Progenitor cell of endocrine pancreas (in vitro differentiated cells): ENCODE results near the gene NXPH3. TPM values are rescaled to one million over a fixed set of nuclear protein-coding genes. Genes with fewer than 3 reads are reported as not detected.

Experiments
- DNase-seq: peaks from one replicate; pipeline ENCODE4 v3.0.0; 2021; ENCODE audit warnings: low spot score; ENCODE audit not compliant: unreplicated experiment
- H3K27ac Mint-ChIP-seq: 2 replicates; pipeline ENCODE4 v1.8.0; 2021; ENCODE audit warnings: mild to moderate bottlenecking, moderate library complexity, mixed read lengths
- H3K27me3 Mint-ChIP-seq: 2 replicates; pipeline ENCODE4 v1.8.0; 2021; ENCODE audit warnings: mixed read lengths
- H3K36me3 Mint-ChIP-seq: 2 replicates; pipeline ENCODE4 v1.8.0; 2022; ENCODE audit warnings: mixed read lengths; ENCODE audit not compliant: insufficient read depth
- H3K4me1 Mint-ChIP-seq: 2 replicates; pipeline ENCODE4 v1.8.0; 2021; ENCODE audit warnings: low read depth, mixed read lengths
- H3K4me3 Mint-ChIP-seq: 2 replicates; pipeline ENCODE4 v1.8.0; 2021; ENCODE audit warnings: low read depth, mild to moderate bottlenecking, moderate library complexity, mixed read lengths
- H3K9me3 Mint-ChIP-seq: 2 replicates; pipeline ENCODE4 v1.8.0; 2021; ENCODE audit warnings: low read depth, mixed read lengths
- total RNA-seq: library from RNA; stranded (reverse); gene quantifications from 2 replicates; pipeline ENCODE4 v1.2.1, GENCODE V29; 2021
- TF ChIP-seq, protein P1 (sequence below): fragments of 200-600 bp; sonication (generic); IDR thresholded peaks from one replicate; pipeline ENCODE4 v1.5.0; 2021; ENCODE audit warnings: antibody characterized with exemption, mild to moderate bottlenecking; ENCODE audit not compliant: unreplicated experiment

The NXPH3 gene
- total RNA-seq, 1 donor from 2014 or later, result 0.38 TPM

DNA sequence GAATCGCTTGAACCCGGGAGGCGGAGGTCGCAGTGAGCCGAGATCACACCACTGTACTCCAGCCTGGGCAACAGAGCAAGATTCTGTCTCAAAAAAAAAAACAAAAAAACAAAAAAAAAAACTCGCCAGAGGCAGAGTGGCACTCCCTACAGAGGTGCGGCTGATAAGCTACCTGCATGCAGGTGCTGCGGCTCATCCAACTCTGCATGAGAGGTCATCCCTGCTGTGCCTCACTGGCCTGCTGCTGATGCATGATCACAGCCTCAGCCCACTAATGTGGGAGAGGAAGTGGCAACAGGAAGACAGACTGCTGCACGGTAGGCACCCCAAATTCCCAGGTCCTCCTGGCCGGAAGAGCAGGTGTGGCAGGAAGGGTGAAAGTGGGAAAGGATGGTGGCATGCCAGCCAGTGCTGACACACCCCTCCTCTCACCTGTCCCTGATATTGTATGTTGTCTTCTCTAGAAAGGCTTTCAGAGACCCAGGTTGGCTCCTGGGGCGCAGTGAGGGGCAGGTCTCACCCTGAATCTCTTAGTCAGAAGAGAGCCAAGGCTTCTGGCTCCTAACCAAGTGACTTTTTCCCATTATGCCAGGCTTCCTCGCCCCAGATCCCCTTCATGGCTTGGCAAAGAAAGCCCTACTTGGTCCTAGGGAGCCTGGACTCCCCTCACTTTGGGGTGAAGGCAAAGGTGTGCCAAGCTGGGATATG is 11.8 kb downstream of the NXPH3 start:
- Mint-ChIP-seq H3K4me1 (no peaks in the 10 kb centered on the region), H3K27ac (no peak overlapping the region), H3K27me3 (no peaks in the 10 kb centered on the region), H3K36me3 (peaks cover 6% of the 10 kb centered on the region), H3K4me3 (no peak overlapping the region), H3K9me3 (no peaks in the 10 kb centered on the region)
- TF ChIP-seq, protein P1, sequence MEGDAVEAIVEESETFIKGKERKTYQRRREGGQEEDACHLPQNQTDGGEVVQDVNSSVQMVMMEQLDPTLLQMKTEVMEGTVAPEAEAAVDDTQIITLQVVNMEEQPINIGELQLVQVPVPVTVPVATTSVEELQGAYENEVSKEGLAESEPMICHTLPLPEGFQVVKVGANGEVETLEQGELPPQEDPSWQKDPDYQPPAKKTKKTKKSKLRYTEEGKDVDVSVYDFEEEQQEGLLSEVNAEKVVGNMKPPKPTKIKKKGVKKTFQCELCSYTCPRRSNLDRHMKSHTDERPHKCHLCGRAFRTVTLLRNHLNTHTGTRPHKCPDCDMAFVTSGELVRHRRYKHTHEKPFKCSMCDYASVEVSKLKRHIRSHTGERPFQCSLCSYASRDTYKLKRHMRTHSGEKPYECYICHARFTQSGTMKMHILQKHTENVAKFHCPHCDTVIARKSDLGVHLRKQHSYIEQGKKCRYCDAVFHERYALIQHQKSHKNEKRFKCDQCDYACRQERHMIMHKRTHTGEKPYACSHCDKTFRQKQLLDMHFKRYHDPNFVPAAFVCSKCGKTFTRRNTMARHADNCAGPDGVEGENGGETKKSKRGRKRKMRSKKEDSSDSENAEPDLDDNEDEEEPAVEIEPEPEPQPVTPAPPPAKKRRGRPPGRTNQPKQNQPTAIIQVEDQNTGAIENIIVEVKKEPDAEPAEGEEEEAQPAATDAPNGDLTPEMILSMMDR, result no peak
- no peak for DNase-seq

DNA sequence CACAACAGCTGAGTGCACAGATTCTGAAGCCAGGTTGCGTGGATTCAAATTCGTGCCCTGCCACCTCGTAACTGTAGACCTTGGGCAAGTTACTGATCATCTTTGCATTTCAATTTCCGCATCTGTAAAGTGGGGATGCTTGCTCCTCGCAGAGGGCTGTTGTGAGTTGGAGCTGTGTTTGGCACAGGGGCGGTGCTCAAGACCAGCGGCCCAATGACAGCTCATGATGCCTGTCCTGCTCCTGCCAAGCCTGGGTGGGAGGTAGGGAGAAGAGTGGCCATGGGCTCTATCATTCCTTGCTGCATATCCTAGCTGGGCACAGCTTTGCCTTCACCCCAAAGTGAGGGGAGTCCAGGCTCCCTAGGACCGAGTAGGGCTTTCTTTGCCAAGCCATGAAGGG is 12.6 kb downstream of the NXPH3 start:
- Mint-ChIP-seq H3K4me3 (no peak overlapping the region), H3K27ac (no peak overlapping the region), H3K4me1 (no peaks in the 10 kb centered on the region), H3K27me3 (no peaks in the 10 kb centered on the region), H3K36me3 (peaks cover 8% of the 10 kb centered on the region), H3K9me3 (no peaks in the 10 kb centered on the region)
- TF ChIP-seq, protein P1, result no peak
- DNase-seq, result no peak

DNA sequence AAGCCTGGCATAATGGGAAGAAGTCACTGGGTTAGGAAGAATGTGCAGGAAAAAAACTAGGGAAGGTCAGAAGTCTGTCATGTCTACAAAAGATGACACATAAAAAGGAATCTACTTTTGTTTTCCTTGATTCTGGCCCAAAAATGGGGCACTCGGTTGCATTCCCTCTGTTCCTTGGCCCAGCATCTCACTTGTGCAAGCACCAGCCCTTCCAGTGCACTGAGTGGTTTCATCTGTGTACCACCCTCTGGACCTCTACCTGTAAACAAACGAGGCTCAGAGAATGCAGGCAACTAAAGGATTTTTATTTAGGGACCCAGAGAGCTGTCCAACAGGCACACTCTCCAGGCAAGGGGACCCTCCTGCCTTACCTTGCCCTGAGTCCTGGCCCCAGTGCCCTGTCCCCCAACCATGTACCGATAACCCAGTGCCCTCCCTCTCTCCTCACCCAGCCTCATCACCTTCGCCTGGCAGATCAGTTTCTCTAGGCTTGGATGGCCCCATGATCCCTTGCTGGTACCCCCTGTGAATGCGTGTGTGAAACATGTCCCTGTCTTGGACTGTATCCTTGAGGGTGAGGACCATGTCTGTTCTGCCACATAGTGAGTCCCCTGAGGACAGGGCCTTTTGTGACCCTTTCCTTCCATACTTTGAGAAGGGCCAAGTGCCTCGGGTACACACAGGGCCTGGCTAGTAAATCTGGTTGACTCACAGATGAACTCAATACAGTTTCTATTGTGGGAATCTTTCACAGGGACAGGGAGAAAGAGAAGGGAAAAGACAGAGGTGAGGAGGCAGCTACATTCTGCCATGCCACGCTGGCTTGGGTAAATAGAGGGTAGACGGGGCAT is 13.3 kb downstream of the NXPH3 start:
- DNase-seq, result no peak
- H3K9me3 Mint-ChIP-seq, result no peaks in the 10 kb centered on the region
- no peak overlapping the region for H3K27ac Mint-ChIP-seq
- H3K27me3 Mint-ChIP-seq, result no peaks in the 10 kb centered on the region
- TF ChIP-seq, protein P1, result no peak
- no peak overlapping the region for H3K4me3 Mint-ChIP-seq
- peaks cover 8% of the 10 kb centered on the region for H3K36me3 Mint-ChIP-seq
- H3K4me1 Mint-ChIP-seq, result no peaks in the 10 kb centered on the region

DNA sequence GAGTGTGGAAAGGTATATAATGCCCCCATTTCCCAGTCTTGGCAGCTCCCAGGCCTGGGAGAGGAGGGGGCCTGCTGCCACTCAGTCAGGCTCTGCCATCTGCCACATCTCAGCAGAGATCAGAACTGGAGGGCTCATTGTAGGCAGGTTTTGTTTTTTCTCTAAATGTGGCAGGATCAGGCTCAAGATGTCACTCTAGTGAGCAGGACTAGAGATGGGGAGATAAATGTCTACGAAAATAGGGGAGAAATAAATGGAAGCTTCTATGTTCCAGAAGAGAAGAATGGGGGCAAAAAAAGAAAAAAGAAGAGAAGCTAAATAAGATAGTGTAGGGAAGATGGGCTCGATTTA is 13.9 kb downstream of the NXPH3 start:
- no peak for DNase-seq
- Mint-ChIP-seq H3K27me3 (no peaks in the 10 kb centered on the region), H3K4me1 (no peaks in the 10 kb centered on the region), H3K27ac (no peak overlapping the region), H3K4me3 (no peak overlapping the region), H3K36me3 (peaks cover 8% of the 10 kb centered on the region), H3K9me3 (no peaks in the 10 kb centered on the region)
- TF ChIP-seq, protein P1, result no peak

DNA sequence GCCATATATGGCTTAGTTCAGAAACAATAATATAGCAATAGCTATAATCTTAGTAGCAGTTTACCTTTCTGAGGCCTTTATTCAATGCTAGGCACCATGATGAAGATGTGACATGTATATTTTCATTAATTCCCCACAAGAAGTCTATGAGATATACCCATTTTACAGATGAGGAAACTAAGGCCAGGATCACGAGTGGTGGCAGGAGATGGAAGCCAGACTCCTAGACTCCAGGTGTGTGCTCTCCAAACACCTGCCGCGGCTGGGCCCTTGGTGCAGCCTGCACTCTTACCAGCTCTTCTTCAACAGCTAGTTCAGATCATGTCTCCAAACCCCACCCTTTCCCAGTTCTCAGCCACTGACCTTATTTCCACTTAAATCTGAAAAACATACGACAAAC is 15.2 kb downstream of the NXPH3 start:
- no peaks in the 10 kb centered on the region for H3K27me3 Mint-ChIP-seq

More for the DNA sequence above, 15.2 kb downstream of the NXPH3 start:
- Mint-ChIP-seq H3K4me1 (no peaks in the 10 kb centered on the region), H3K4me3 (no peak overlapping the region), H3K36me3 (peaks cover 8% of the 10 kb centered on the region), H3K27ac (no peak overlapping the region), H3K9me3 (no peaks in the 10 kb centered on the region)
- TF ChIP-seq, protein P1, result no peak
- no peak for DNase-seq
